ENCODE data around the gene MRPS31.

- TF ChIP-seq, protein P1, sequence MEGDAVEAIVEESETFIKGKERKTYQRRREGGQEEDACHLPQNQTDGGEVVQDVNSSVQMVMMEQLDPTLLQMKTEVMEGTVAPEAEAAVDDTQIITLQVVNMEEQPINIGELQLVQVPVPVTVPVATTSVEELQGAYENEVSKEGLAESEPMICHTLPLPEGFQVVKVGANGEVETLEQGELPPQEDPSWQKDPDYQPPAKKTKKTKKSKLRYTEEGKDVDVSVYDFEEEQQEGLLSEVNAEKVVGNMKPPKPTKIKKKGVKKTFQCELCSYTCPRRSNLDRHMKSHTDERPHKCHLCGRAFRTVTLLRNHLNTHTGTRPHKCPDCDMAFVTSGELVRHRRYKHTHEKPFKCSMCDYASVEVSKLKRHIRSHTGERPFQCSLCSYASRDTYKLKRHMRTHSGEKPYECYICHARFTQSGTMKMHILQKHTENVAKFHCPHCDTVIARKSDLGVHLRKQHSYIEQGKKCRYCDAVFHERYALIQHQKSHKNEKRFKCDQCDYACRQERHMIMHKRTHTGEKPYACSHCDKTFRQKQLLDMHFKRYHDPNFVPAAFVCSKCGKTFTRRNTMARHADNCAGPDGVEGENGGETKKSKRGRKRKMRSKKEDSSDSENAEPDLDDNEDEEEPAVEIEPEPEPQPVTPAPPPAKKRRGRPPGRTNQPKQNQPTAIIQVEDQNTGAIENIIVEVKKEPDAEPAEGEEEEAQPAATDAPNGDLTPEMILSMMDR (IDR thresholded peaks at IDR 0.05; ENCODE audit: extremely low read depth in 1 of 2, insufficient read depth in 1 of 2, low read depth in 1 of 2, low read length in 2 of 2): no peak
- TF ChIP-seq POLR2AphosphoS5 (IDR thresholded peaks at IDR 0.05; ENCODE audit: insufficient read depth, low read depth, low read length): no peak
- TF ChIP-seq POLR2A (IDR thresholded peaks at IDR 0.05; ENCODE audit: low read depth, low read length): no peak
- no peak for TF ChIP-seq MYC (IDR thresholded peaks at IDR 0.05; ENCODE audit: low read depth, low read length)
- no peak for TF ChIP-seq MAX (IDR thresholded peaks at IDR 0.05; ENCODE audit: insufficient read depth, insufficient read length)
- no peak for TF ChIP-seq EZH2 (IDR thresholded peaks at IDR 0.05; ENCODE audit: borderline replicate concordance, low read depth, low read length, severe bottlenecking)
- no peak for TF ChIP-seq GATA2 (IDR thresholded peaks at IDR 0.05; ENCODE audit: insufficient read depth, insufficient read length, low read depth, low read length)
Measured at GRCh38 chr13:40800559-40800958, 29.6 kb upstream of the MRPS31 start.

Measured in endothelial cell of umbilical vein (primary cell).